Measurements from ENCODE around the gene PC.

The PC gene

GRCh38 chr11:66912361-66912760 lies 45.8 kb downstream of the PC start:
- no peak for DNase-seq (ENCODE audit: low spot score)

- DNase-seq (ENCODE audit: low spot score): no peak
Measured at GRCh38 chr11:66910669-66911068, 47.5 kb downstream of the PC start.

- DNase-seq (ENCODE audit: low spot score): no peak
Measured at GRCh38 chr11:66910016-66910415, 48.2 kb downstream of the PC start.

- no peak for DNase-seq (ENCODE audit: low spot score)
Measured at GRCh38 chr11:66909181-66909580, 49.0 kb downstream of the PC start.

- DNase-seq (ENCODE audit: low spot score): no peak
Measured at GRCh38 chr11:66907751-66908630, 50.2 kb downstream of the PC start.

- no peak for DNase-seq (ENCODE audit: low spot score)
Measured at GRCh38 chr11:66906061-66906733, 52.0 kb downstream of the PC start.

GRCh38 chr11:66905631-66906030 lies 52.6 kb downstream of the PC start:
- DNase-seq (ENCODE audit: low spot score): no peak

- no peak for DNase-seq (ENCODE audit: low spot score)
Measured at GRCh38 chr11:66904981-66905521, 53.1 kb downstream of the PC start.

- no peak for DNase-seq (ENCODE audit: low spot score)
Measured at GRCh38 chr11:66904561-66904960, 53.6 kb downstream of the PC start.

GRCh38 chr11:66904055-66904454 lies 54.1 kb downstream of the PC start:
- DNase-seq (ENCODE audit: low spot score): no peak

GRCh38 chr11:66902486-66903177 lies 55.6 kb downstream of the PC start:
- DNase-seq (ENCODE audit: low spot score): no peak

GRCh38 chr11:66901964-66902390 lies 56.2 kb downstream of the PC start:
- no peak for DNase-seq (ENCODE audit: low spot score)

GRCh38 chr11:66894141-66894540 lies 64.0 kb downstream of the PC start:
- no peak for DNase-seq (ENCODE audit: low spot score)

GRCh38 chr11:66892911-66893310 lies 65.3 kb downstream of the PC start:
- DNase-seq (ENCODE audit: low spot score): no peak

- DNase-seq (ENCODE audit: low spot score): no peak
Measured at GRCh38 chr11:66891851-66892660, 66.1 kb downstream of the PC start.

- no peak for DNase-seq (ENCODE audit: low spot score)
Measured at GRCh38 chr11:66889960-66890359, 68.2 kb downstream of the PC start.

GRCh38 chr11:66888282-66888681 lies 69.9 kb downstream of the PC start:
- no peak for DNase-seq (ENCODE audit: low spot score)

- no peak for DNase-seq (ENCODE audit: low spot score)
Measured at GRCh38 chr11:66887526-66887925, 70.7 kb downstream of the PC start.

GRCh38 chr11:66886671-66887221 lies 71.4 kb downstream of the PC start:
- DNase-seq (ENCODE audit: low spot score): no peak

- no peak for DNase-seq (ENCODE audit: low spot score)
Measured at GRCh38 chr11:66885950-66886440, 72.2 kb downstream of the PC start.

GRCh38 chr11:66885469-66885868 lies 72.7 kb downstream of the PC start:
- no peak for DNase-seq (ENCODE audit: low spot score)

Data from putamen (tissue), 1 donor.